Measurements from ENCODE around the gene OR1N1.

- TF ChIP-seq, protein P1, sequence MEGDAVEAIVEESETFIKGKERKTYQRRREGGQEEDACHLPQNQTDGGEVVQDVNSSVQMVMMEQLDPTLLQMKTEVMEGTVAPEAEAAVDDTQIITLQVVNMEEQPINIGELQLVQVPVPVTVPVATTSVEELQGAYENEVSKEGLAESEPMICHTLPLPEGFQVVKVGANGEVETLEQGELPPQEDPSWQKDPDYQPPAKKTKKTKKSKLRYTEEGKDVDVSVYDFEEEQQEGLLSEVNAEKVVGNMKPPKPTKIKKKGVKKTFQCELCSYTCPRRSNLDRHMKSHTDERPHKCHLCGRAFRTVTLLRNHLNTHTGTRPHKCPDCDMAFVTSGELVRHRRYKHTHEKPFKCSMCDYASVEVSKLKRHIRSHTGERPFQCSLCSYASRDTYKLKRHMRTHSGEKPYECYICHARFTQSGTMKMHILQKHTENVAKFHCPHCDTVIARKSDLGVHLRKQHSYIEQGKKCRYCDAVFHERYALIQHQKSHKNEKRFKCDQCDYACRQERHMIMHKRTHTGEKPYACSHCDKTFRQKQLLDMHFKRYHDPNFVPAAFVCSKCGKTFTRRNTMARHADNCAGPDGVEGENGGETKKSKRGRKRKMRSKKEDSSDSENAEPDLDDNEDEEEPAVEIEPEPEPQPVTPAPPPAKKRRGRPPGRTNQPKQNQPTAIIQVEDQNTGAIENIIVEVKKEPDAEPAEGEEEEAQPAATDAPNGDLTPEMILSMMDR (optimal IDR thresholded peaks at IDR 0.05 in 1 of 3, IDR thresholded peaks at IDR 0.05 in 1 of 3, conservative IDR thresholded peaks at IDR 0.05 in 1 of 3; ENCODE audit: extremely low read depth in 1 of 3, insufficient read depth in 2 of 3, low read length in 3 of 3): no peak
- TF ChIP-seq EZH2 (IDR thresholded peaks at IDR 0.05; ENCODE audit: low read length): no peak
Measured at GRCh38 chr9:122538757-122539156, 11.7 kb upstream of the OR1N1 start.
